ENCODE measurements around the gene PLEKHA6.

PLEKHA6 gene, protein sequence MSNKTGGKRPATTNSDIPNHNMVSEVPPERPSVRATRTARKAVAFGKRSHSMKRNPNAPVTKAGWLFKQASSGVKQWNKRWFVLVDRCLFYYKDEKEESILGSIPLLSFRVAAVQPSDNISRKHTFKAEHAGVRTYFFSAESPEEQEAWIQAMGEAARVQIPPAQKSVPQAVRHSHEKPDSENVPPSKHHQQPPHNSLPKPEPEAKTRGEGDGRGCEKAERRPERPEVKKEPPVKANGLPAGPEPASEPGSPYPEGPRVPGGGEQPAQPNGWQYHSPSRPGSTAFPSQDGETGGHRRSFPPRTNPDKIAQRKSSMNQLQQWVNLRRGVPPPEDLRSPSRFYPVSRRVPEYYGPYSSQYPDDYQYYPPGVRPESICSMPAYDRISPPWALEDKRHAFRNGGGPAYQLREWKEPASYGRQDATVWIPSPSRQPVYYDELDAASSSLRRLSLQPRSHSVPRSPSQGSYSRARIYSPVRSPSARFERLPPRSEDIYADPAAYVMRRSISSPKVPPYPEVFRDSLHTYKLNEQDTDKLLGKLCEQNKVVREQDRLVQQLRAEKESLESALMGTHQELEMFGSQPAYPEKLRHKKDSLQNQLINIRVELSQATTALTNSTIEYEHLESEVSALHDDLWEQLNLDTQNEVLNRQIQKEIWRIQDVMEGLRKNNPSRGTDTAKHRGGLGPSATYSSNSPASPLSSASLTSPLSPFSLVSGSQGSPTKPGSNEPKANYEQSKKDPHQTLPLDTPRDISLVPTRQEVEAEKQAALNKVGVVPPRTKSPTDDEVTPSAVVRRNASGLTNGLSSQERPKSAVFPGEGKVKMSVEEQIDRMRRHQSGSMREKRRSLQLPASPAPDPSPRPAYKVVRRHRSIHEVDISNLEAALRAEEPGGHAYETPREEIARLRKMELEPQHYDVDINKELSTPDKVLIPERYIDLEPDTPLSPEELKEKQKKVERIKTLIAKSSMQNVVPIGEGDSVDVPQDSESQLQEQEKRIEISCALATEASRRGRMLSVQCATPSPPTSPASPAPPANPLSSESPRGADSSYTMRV

DNA sequence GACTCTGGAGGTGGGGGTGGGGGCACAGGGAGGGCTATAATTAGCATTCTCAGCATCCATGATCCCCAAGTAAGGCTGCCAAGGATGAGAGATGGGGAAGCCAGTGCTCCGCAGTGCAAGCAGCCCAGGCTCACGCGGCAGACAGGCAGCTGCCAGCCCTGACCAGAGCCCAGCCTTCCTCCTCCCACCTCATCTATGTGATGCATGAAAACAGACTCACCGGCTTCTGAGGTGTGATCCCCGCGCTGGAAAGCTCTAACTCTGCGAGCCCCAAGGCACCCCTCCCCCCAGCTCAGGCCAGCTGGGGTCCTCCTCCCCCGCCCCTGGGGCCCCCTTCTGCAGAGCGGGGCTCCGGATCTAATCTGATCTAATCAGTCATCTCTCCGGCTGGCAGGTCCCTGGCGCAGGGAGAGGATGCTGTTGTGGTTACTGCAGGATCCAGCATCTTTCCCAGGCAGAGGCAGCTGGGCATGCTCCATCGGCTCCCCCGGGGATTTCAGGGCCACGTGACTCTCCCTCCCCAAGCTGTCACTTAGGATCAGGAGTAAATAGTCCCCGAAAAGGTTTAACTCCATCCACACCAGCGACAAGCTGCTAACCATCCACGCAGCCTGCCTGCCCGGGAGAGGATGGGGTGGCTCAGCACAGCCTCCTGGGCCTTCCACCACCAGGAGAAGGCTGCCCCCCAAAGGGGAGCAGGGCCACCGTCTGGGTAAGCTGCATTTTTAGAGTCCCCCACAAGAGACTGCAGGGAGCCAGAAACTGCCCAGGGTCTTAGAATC, at the start of gene PLEKHA6:
PLEKHA6 (minus strand) TSS at position 456 of the 782 bp plus-strand sequence. CDS start 86,202 bp downstream, outside the sequence.
- DNase-seq (ENCODE audit: low read depth, low spot score), result peak; percentile 36

DNA sequence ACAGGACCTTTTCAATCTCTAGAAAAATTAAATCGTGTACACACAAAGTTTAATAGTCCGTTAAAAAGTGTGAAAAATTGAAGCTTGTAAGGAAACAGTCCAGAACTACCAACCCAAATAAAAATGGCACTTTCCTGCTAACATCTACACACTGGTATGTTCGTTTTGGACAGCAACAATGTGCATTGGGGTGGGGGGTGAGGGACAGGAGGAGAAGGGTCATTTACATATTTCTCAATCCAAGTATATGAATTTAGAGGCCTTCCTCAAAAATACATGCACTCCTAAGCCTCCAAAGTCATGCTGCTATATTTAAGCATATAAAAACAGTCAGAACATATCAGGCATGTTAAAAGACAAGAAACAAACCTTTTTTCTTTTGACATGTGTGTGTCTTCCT, 49.4 kb upstream of the PLEKHA6 start:
- peak; percentile 28 for DNase-seq (ENCODE audit: low read depth, low spot score)

DNA sequence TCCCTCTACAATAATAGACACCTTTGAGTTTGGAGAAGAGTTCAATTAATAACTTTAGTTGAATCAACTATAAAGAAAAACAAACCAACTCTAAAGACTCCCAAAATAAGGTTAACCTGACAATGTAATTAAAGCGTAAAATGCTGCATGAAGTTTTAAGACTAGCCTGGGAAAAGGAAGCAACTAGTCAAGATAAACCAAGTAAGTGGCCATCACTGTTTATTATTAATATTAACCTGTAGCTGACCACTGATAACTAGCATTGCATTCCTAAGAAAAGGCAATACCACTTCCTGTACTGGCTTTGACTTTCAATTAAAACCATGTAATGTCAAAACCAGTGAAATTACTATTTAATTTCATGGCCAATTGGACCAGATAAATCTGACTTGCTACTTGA, 48.9 kb upstream of the PLEKHA6 start:
- no peak for DNase-seq (ENCODE audit: low read depth, low spot score)

DNA sequence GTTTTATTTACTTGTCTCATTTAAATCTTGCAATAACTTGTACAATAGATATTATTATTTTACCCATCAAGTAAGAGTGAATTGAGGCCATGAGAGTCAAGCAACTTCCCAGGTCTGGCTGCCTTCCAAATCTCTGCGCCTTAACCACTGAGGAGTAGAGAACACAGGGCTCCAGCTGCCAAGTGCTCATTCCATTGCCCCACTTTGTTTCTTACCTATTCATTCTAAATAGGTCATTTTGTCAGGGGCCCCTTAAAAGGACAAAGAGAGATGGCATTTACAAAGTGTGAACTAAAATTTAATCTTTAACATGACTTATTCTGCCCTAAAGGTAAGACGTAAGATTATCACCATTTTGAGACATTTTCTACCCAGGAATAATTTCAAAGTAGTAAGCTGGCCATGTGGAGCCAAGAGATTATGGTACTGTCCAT, 48.4 kb upstream of the PLEKHA6 start:
- peak; percentile 90 for DNase-seq (ENCODE audit: low read depth, low spot score)

DNA sequence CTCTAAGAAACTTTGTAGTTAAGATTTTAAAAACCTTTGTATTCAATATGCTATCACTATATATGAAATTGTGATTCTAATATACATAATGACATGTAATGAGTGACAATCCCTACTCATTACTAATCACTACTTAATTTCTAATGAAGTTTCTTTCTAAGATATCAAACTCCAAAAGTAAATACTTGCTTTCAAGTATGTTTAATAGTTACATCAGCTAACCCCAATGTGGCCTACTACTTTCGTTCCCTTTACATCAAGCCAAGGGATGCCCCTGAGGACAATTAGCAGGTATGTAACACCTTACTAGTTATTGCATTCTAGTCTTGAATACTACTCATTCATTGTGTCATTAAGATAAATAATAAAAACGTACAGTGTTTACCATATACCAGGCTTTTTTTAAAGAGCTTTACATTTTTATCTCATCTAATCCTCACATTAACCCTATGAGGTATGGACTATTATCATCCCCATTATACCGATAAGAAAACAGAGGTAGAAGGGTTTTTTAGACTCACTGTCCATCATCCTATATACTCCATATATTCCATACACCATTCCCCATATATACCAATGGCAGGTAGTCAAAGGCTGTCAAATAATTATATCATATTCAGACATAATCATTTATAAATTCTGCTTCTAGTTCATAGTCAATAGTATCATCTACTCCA, 47.7 kb upstream of the PLEKHA6 start:
- DNase-seq (ENCODE audit: low read depth, low spot score), result no peak

DNA sequence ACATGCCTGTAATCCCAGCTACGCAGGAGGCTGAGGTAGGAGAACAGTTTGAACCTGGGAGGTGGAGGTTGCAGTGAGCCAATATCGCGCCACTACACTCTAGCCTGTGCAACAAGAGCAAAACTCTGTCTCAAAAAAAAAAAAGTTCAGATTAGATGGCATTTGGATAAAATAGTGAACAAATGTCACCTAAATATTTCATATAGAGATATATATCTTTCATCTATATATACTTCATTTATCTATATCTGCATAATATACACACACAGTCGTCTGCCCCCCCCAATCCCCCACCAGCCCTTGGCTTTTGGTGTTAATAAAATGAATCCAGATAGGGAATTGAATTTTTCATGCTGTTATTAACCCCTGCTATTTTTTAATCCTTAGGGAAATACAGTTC, 46.9 kb upstream of the PLEKHA6 start:
- no peak for DNase-seq (ENCODE audit: low read depth, low spot score)

DNA sequence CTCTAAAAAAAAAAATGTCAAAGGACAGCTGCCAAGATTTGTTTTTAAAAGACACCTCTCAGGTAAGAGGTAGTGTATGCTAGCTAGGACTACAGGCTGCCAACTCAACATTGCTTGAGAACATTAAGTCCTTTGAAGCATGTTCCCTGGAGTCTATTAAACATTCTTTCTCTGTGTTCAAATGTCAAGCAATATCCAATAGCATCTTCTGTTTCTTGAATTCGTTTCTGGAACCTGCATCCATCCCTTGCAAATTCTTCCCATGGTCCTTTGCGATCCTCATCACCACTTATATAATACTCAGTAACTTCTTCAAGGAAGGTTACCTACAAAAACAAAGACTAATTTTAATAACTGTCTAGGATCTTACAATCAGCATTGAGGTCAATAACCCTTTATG, 46.3 kb upstream of the PLEKHA6 start:
- no peak for DNase-seq (ENCODE audit: low read depth, low spot score)

DNA sequence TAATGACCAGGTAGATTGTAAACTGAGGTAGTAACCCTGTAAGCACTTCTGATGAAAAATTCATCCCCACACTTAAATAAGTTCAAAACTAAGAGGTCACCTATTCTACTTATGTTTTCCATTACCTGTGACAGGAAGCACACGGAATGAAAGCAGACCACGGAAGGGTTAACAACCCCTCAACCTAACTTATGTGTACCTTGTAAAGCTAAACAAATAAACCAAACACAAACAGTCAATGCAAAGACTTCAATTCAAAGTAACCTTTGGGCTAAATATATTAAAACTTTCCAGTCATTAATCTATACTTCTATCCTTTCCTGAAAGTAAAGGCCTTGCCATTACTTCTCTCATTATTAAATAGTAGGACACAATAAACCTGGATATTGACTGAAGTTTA, 44.9 kb upstream of the PLEKHA6 start:
- no peak for DNase-seq (ENCODE audit: low read depth, low spot score)

DNA sequence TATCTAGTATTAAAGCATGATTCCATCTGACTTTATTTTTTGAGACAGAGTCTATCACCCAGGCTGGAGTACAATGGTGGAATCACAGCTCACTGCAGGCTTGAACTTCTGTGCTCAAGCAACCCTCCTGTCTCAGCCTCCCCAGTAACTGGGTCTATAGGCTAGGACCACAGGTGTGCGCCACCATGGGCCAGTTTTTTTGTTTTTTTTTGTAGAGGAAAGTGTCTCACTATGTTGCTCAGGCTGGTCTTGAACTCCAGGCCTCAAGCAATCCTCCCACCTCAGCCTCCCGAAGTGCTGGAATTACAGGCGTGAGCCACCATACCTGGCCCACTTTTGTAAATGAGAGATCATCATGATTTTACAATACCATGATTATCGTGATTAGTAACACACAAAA, 42.7 kb upstream of the PLEKHA6 start:
- DNase-seq (ENCODE audit: low read depth, low spot score), result no peak

DNA sequence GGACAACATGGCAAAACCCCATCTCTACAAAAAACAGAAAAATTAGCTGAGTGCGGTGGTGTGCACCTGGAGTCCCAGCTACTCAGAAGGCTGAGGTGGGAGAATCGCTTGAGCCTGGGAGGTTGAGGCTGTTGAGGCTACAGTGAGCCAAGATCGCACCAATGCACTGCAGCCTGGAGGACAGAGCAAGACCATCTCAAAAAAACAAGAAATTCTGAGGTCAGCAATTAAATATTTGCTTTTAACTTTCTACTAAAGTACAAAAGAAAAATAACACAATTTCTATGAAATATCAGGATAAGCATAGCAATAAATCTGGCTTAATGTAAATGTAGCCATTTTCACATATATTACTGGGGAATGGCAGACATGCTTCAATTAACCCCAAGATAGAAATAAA, 42.0 kb upstream of the PLEKHA6 start:
- DNase-seq (ENCODE audit: low read depth, low spot score), result no peak

DNA sequence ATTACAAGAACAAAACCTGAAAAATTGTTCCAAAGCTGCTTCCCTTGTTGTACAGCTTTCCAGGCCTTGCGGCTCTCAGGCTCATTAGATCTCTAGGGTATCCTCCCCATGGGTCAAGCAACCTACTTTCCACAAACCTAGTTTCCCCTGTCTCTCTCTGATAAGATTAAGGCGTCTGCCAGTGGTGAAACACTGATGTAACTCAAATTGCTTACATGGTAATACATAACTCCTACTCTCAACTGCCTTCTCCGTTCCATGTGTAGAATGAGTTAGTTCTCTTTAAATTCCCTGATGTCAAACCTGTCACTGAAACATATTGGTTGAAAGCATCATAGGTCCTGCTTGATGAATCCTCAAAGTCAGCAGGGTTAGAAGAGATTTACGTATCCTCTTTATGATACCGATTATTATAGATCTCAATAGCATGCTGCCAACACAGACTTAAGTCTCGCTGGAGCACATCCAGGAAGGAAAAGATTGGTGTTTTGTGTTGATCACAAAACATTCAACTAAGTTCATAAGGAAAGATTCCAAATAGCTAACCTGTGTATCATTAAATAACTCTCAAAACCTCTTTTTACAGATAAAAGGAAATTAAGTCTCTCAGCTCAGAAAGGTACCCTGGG, 41.3 kb upstream of the PLEKHA6 start:
- DNase-seq (ENCODE audit: low read depth, low spot score), result no peak

DNA sequence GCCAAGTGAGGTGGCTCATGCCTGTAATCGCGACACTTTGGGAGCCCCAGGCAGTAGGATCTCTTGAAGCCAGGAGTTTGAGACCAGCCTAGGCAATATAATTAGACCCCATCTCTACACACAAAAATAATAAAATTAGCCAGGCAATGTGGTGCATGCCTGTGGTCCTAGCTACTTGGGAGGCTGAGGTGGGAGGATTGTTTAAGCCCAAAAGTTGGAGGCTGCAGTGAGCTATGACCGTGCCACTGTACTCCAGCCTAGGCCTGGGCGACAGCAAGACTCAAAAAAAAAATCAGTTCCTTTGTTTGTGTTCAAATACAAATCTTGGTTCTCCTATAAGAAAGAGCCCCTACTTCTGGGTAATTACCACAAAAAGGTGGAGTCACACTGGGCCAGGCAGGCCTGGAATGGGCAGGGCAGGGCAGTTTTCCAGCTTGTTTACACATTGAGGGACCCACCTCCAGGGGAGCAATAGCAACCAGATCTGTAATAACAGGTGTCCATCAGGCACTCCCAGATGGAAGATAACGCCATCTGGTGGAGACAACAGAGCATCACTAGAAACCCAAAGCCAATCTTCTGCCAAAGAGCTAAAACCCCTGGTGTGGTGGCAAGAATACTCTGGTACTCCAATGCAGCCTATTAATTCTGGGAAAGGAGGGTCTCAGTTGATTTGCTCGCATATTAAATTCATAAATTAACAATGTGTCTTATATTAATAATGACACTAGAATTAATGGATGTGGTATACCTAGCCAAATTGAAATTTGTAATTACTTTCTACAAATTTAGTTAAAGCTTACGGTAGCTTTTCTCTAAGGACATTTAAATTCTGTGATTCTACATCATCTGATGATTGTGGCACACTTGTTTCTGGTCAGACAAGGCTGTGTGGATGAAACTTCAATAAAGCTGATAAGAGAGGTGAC, 38.7 kb upstream of the PLEKHA6 start:
- peak; percentile 82 for DNase-seq (ENCODE audit: low read depth, low spot score)

DNA sequence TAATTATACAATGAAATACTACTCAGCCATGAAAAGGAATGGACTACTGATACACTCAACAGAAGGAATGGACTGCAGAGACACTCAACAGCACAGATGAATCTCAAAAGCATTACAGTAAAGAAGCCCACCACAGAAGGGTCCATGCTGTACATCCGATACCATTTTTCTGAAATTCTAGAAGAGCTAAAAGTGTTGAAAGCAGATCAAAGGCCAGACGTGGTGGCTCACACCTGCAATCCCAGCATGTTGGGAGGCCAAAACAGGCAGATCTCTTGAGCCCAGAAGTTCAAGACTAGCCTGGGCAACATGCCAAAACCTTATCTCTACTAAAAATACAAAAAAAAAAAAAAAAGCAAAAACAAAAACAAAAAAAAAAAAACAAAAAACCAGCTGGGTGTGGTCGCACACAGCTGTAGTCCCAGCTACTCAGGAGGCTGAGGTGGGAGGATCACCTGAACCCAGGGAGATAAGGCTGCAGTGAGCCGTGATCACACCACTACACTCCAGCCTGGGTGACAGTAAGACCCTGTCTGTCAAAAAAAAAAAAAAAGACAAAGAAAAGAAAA, 36.4 kb upstream of the PLEKHA6 start:
- DNase-seq (ENCODE audit: low read depth, low spot score), result no peak

DNA sequence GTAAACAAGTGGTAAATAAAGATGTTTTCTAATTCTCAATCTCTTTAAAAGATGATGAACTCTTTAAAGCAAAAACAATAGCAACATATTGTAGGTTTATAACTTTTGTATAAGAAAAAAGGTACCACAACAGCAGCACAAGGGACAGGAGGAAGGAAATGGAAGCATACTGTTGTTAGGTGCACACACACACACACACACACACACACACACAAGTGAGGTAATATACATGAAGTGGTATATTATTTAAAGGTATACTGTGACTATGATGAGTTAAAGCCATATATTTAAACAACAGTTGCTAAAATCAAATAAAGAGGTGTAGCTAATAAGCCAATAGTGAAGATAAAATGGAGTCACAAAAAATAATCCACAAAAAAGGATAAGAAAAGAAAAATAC, 31.9 kb upstream of the PLEKHA6 start:
- no peak for DNase-seq (ENCODE audit: low read depth, low spot score)

DNA sequence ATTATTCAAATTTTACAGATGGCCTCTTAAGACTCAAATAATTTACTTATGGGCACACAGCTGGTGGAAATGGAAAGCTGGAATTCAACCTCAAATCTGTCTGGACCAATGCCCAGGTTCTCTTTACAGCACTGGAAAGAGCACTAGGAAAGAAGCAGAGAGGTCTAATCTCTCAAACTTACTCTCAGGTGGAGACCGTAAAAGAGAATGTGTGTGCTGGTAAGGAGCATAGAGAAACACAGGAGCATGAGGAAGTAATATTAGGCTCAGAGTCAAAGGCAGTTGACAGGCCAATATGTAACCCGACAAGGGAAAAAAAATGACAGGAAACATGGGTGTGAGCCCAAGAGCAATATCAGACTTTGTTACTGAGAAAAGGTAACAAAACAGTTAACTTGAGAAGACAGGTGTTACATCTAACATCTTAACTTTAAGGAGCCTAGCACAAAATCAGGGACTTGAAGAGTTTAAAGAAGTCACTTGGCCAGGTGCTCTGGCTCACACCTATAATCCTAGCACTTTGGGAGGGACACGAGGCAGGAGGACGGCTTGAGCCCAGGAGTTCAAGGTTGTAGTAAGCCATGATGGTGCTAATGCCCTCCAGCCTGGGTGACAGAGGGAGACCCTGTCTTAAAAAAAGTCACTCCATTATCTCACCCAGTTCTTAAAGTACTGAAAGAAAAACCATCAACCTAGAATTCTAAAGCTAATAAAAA, 31.2 kb upstream of the PLEKHA6 start:
- peak; percentile 55 for DNase-seq (ENCODE audit: low read depth, low spot score)

DNA sequence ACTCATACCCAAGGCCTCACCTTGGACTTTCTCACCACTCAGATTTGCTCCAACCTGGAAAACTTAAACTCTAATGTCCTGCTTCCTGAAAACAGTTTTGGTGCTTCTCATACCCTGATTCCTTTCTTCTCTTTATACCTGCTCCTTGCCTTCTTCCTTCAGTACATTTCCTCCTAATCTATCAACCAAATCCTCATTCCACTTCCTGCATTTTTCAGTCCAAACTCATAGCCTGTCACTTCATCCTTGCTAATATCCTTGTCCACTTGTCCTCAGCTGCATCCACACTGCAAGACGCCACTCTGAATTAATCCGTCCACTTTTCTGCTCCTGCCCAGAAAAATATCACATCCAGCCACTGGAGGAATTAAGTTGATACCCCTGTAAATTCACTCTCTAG, 26.0 kb upstream of the PLEKHA6 start:
- DNase-seq (ENCODE audit: low read depth, low spot score), result no peak

DNA sequence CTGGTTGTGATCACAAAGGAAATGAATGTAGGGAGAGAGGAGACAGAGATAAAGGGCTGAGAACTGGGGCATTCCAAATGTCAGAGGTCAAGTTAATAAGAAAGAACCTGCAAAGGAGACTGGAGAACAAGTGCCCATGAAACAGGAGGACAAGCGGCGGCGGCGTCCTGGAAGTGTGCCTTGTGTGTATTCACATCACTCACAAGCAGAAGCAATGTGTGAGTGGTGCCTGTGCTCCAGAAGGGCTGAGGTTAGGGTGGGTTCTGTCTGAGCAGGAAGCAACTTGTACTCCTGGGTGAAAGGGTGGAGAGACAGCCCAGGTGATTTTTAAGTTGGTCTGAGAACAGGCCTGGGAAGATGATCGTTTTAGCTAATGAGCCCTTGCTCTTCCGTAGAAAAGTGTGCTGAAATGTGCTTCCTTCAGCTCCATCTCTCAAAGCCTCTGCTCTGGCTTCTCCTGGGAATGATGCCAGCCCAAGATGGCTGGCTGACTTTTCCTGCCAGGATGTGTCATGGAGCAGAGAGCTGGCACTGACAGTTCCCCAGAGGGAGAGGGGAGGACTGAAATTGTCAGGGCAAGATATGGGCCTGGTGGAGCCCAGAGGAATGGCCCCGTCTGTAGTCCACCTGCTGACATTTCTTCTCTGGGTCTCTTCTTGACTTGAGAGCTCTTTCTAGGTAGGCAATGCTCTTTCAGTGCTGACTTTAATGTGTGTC, 25.1 kb upstream of the PLEKHA6 start:
- DNase-seq (ENCODE audit: low read depth, low spot score), result peak; percentile 81

Measured in astrocyte of the hippocampus (primary cell).